SK-N-DZ (cell line): ENCODE data around the gene MAN1A2.
"Not testable (repeated sequence)": the region's sequence is repeated elsewhere in the genome, so short reads cannot be mapped to it uniquely, and the experiment has no call there.

Source experiments
- DNase-seq: peaks from one replicate; pipeline ENCODE4 v3.0.0-alpha.2; 2015; ENCODE audit warnings: low spot score

The MAN1A2 gene

GRCh38 chr1:117556976-117557375 is 189.7 kb downstream of the MAN1A2 start:
- no peak for DNase-seq

GRCh38 chr1:117558451-117558850 is 191.2 kb downstream of the MAN1A2 start:
- DNase-seq: not testable (repeated sequence)

- DNase-seq: no peak
These were observed 191.9 kb downstream of the MAN1A2 start for GRCh38 chr1:117559139-117559538.

- DNase-seq: no peak
These were observed 192.7 kb downstream of the MAN1A2 start for GRCh38 chr1:117559985-117560384.

DNA sequence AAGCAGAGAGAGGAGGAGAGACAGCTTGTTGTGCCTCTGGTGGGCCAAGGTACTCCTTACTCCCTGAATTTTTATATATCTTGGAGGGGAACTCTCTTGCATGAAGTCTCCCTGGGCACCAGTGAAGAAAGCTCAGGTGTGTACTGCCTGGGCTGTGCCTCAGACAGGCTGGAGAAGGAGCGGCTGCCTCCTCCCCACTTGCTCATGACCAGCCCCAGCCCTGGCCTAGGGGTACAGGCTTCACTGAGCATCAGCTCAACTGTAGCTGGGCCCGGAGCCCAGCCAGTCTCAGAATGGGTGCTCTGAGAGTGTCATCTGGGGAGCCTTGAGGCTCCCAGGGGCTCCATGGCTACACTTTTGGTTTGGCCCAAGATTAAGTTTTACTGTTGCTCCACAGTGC is 193.8 kb downstream of the MAN1A2 start:
- DNase-seq: no peak

DNA sequence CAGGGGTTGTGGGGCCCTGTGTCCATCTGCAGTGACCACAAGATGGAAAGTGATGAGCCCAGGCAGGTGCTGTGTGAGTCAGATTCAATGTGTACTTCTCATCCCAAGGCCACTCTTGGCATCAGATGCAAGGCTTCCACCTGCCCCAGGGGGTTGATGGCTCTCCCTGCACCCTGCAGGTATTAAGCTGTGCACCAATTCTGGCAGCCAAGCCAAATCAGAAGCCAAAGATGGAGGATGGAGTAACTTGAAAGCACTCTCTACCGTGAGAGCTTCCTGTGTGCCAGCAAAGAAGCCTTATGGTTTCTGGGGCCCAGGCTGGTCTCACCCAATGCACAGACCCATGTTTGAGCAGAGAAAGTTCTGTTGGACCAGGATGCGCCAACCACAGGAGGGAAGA is 194.3 kb downstream of the MAN1A2 start:
- DNase-seq: no peak

DNA sequence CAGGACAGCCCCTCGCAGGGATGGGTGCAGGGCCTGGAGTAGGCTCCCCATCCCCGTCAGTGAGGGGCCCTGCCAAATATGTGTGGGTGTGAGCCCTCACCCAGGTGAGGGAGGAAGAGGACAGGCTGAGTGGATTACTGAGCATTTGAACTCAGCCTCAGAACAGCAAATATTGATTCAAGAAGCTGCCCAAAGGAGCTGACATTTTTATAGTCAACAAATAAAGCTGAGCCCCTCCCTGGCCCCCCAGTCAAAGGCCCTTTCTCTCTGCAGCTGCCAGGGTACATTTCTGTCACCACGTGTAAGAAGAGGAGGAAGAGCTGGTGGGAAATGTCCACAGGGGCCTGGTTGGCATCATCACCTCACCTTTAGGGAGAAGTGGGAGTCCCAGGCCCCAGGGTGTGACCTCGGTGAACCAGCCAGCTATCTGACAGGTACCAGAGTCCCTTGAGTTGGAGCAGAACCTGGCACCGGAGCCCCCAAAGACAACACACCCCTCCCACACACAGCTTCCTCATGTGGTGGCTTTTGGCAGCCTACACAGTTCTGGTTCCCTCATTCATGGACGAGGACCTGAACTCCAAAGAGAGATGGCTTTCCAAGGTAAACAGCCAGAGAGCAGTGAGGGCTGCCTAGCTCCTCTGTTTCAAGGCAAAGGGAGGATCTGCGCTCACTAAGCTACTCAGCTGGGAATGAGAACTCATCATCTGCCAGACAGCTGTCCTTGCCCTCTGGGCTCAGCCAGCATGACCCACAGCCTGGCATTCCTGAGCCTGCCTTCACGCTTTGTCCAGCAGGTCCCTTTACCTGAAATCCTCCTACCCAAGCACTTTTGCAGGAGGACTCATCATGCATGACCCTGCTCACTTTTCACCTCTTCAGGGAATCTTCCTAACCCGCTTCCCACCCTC is 195.6 kb downstream of the MAN1A2 start:
- DNase-seq: no peak

DNA sequence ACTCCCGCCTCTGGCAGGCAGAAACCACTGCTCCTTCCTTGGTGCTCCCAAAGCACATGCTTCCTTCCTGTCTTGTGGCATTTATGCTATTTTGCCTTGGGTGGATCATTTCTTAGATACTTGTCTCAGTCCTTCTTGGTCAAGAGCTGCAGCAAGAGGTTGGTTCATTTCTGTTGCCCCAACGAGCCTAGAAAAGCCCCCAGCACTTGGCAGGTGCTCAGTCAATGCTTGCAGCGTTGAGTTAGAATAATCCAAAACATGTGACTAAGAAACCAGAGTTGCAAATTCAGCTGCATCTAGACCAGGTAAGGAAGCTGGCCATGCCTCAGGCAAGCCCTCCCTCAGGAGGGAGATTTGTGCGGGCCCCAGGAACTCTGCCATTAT is 196.2 kb downstream of the MAN1A2 start:
- no peak for DNase-seq

DNA sequence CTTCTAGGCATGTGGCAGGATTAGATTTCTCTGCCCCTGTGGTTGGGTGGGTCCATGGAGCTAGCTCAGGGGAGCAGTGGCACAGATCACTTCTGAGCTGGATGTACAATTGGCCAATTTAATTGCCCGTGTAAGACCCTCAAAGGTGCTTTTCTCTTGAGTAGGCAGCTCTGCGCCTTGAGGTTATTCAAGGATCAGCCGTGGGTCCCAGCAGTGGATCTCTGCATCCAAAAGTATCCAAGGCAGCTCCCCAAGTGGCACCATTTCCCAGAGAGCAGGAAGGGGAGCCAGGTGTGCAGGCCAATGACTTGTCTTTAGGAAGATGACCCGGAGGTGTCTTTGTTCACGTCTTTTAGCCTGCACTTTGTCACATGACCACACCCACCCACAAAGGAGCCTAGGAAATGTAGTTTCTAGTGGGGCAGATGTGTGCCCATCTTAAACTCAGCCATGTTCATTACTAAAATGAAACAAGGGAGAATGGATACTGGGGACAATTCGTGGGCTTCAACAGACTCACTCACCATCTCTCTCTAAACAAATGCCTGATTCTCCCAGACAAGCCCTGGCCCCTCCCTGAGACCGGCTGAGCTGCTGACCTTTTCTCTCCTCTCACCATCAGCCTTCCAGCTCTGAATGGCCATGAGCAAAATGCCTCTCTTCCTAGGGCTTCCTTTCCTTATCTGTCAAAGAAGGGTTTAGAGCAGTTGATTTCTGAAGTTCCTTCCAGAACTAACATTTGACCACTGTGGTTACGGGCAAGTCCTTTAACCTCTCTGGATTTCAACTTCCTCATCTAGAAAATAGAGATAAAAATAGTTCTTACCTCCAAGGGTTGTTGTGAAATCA is 197.2 kb downstream of the MAN1A2 start:
- DNase-seq: no peak

- no peak for DNase-seq
These were observed 197.9 kb downstream of the MAN1A2 start for GRCh38 chr1:117565076-117565556.

- DNase-seq: no peak
These were observed 198.7 kb downstream of the MAN1A2 start for GRCh38 chr1:117565745-117566455.

GRCh38 chr1:117566556-117566955 is 199.3 kb downstream of the MAN1A2 start:
- DNase-seq: no peak

DNA sequence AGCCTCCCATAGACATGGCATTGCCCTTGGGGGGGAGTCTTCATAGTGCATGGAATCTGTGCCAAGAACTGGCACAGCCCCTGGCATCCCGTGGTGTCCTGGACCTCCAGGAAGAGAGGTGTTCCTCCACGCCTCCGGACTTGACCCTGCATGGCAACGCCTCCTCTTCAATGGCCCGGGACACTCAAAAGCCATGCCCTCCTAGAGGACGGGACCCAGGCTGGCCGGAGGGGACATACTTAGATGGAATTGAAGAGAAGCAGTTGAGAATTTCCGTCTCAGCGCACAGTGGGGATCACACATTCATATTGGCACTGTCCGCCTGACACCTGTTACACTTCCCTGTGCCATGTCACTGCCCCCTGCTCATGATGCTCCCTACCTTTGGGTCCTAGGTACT is 200.2 kb downstream of the MAN1A2 start:
- no peak for DNase-seq

- no peak for DNase-seq
These were observed 200.7 kb downstream of the MAN1A2 start for GRCh38 chr1:117567976-117568375.

GRCh38 chr1:117568999-117569398 is 201.8 kb downstream of the MAN1A2 start:
- DNase-seq: no peak

DNA sequence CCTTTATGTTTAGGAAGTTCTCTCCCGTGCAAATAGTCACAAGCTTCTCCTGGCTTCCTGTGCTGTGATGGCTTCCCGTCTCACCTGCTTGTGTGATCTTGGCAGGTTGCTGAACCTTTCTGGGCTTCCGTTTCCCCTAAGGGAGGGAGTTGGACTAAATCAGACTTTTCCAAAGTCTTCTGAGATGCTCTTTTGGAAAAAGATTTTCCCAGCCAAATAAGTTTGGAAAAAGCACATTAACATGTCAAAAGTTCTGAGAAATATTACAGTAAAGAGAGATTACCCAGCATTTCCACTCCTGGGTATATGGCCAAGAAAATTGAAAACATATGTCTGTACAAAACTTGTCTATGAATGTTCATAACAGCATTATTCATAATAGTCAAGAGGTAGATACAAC is 202.6 kb downstream of the MAN1A2 start:
- no peak for DNase-seq

- no peak for DNase-seq
These were observed 203.8 kb downstream of the MAN1A2 start for GRCh38 chr1:117570988-117571409.

DNA sequence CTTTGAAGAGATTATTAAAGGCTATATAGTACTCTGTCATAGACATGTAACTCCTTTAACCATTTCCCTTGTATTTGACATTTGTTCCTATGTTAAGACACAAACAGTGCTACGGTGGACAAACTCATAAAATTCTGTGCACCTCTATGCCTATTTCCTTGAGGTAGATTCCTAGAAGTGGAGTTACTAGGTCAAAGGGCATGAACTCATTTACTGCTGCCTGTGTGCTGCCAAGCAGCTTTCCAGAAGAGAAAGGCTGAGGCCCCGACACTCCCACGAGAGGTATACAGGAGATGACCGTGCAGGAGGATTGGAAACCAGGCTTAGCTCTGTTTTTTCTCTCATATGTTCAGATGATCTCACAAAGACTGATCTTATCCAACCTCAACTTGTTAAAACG is 204.2 kb downstream of the MAN1A2 start:
- no peak for DNase-seq

DNA sequence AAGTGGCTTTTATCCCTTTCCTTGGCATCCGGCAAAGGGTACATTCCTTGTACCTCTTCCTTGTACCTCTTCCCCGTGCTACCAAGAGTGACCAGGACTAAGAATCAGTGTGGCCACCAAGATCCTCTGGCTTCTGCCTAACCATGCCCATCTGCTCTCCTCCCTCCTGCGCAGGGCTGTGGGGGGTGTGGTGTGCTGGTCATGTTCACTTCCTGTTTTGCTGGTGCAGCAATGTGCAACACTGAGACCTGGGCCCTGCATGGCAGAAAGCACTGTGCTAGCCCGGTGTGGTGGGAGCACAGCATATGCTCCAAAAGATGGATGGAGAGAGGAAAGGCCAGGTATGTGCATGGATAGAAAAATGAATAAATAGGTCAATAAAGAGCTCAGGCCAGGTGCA is 205.3 kb downstream of the MAN1A2 start:
- DNase-seq: no peak

DNA sequence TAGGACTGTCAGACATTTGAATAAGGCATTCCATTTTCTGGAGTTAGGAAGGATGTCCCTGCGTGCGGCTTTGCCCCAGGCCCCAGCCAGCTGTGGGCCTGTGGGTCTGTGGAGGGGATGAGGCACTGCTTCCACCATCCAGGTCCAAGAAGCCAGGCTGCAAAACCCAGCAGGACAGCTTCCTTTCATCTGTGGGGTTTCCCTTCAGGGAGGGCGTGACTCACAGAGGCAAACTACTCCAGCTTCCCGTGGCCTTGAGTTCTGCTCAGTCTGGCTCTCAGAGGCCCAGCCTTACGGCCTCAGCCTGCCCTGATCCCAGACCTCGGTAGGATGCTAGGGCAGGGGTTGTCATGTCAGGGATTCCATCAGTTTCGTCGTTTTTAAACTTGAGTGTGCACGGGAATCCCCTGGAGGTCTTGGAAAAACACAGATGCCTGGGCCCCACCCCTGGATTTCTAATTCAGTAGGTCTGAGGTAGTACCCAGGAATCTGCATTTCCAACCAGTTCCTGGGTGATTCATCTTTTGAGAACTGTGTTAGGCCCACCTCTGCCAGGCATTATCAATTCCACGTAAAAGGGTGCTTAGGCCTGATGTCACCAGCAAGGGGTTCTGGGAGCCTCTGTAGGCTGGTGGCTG is 206.3 kb downstream of the MAN1A2 start:
- no peak for DNase-seq

GRCh38 chr1:117574161-117574835 is 207.0 kb downstream of the MAN1A2 start:
- DNase-seq: no peak
